PC-3 (cell line): ENCODE measurements around the gene CCNY. TPM values are rescaled to one million over a fixed set of nuclear protein-coding genes. Genes with fewer than 3 reads are reported as not detected.

Experiments used
- ATAC-seq: fragments of 200-7000 bp; cut with Tn5 transposase; 2 replicates; pipeline ENCODE4 v1.9.1; 2020; ENCODE audit warnings: mild to moderate bottlenecking, moderate library complexity
- BruUV-seq: library from RNA; stranded (reverse); fragments of 400-500 nt; replicated peaks from 2 replicates; lab custom pipeline; 2021; lab: Mats Ljungman, UMichigan
- CTCF ChIA-PET: fragments of 300-600 bp; sonication (Branson Sonifier 250); formaldehyde crosslinking; loops from one replicate; lab custom pipeline; 2022; ENCODE audit warnings: antibody characterized with exemption; lab: Charles Lee
- POLR2A ChIA-PET: fragments of 300-600 bp; sonication (Branson Sonifier 250); formaldehyde crosslinking; loops from one replicate; lab custom pipeline; 2022; ENCODE audit warnings: antibody characterized with exemption; ENCODE audit not compliant: unreplicated experiment; lab: Charles Lee
- DNase-seq: peaks from one replicate; pipeline ENCODE4 v3.0.0-alpha.2; 2015
- H2AFZ ChIP-seq: fragments of 300-600 bp; sonication (generic); 2 replicates; pipeline ENCODE4 v1.6.0; 2016; ENCODE audit warnings: antibody characterized with exemption, low read length
- H3F3A ChIP-seq: fragments of 300-600 bp; sonication (generic); one replicate; pipeline ENCODE4 v1.6.0; 2017; ENCODE audit warnings: antibody characterized with exemption, low read length, control low read depth, mild to moderate bottlenecking; ENCODE audit not compliant: unreplicated experiment
- H3K27ac ChIP-seq: fragments of 300-600 bp; sonication (generic); 2 replicates; pipeline ENCODE4 v1.5.1; 2016; ENCODE audit warnings: mild to moderate bottlenecking, low read length
- H3K27me3 ChIP-seq: fragments of 300-600 bp; sonication (generic); 2 replicates; pipeline ENCODE4 v1.6.1; 2016; ENCODE audit warnings: low read length, mixed read lengths
- H3K36me3 ChIP-seq: fragments of 300-600 bp; sonication (generic); 2 replicates; pipeline ENCODE4 v1.6.1; 2016; ENCODE audit warnings: low read depth, mixed run types, low read length, mixed read lengths
- H3K4me1 ChIP-seq: fragments of 300-600 bp; sonication (generic); 2 replicates; pipeline ENCODE4 v1.5.1; 2016; ENCODE audit warnings: low read length; ENCODE audit not compliant: insufficient read depth
- H3K4me2 ChIP-seq: fragments of 300-600 bp; sonication (generic); 2 replicates; pipeline ENCODE4 v1.6.0; 2016; ENCODE audit warnings: low read length
- H3K4me3 ChIP-seq: fragments of 300-600 bp; sonication (generic); 2 replicates; pipeline ENCODE4 v1.5.1; 2016; ENCODE audit warnings: mild to moderate bottlenecking, low read length, mixed read lengths
- H3K79me2 ChIP-seq: fragments of 300-600 bp; sonication (generic); 2 replicates; pipeline ENCODE4 v1.6.1; 2017; ENCODE audit warnings: low read length, mixed read lengths
- H3K9ac ChIP-seq: fragments of 300-600 bp; sonication (generic); 2 replicates; pipeline ENCODE4 v1.6.0; 2016; ENCODE audit warnings: mild to moderate bottlenecking, low read length
- H3K9me2 ChIP-seq: fragments of 300-600 bp; sonication (generic); replicated peaks from 2 replicates; pipeline ENCODE4 v1.6.1; 2016; ENCODE audit warnings: mixed run types, low read length, mixed read lengths
- H3K9me3 ChIP-seq: fragments of 300-600 bp; sonication (generic); 2 replicates; pipeline ENCODE4 v1.6.1; 2016; ENCODE audit warnings: low read length, mixed read lengths
- H4K20me1 ChIP-seq: fragments of 300-600 bp; sonication (generic); 2 replicates; pipeline ENCODE4 v1.6.1; 2016; ENCODE audit warnings: low read length, mixed read lengths
- CTCF ChIP-seq: fragments of 300-600 bp; sonication (generic); conservative IDR thresholded peaks from 2 replicates; pipeline ENCODE4 v1.5.1; 2017; ENCODE audit warnings: antibody characterized with exemption, low read depth, mild to moderate bottlenecking, low read length
- EZH2 ChIP-seq: fragments of 300-600 bp; sonication (generic); IDR thresholded peaks from one replicate; pipeline ENCODE4 v1.6.1; 2017; ENCODE audit warnings: antibody characterized with exemption, mild to moderate bottlenecking, low read length; ENCODE audit not compliant: unreplicated experiment
- EZH2phosphoT487 ChIP-seq: fragments of 300-600 bp; sonication (generic); IDR thresholded peaks from 2 replicates; pipeline ENCODE4 v1.6.1; 2018; ENCODE audit warnings: mild to moderate bottlenecking, antibody characterized with exemption, low read length, borderline replicate concordance
- intact Hi-C: fragments of 100-400 bp; cut with micrococcal nuclease; formaldehyde crosslinking; loops from 2 replicates; pipeline ENCODE4 v1.9.0; 2023
- total RNA-seq: library from RNA; depleted of rRNA; stranded (reverse); fragments of >200 nt; gene quantifications from 2 replicates; pipeline ENCODE4 v1.2.3, GENCODE V29; 2014

CCNY gene
- total RNA-seq, 1 experiment from 2014 or later: 146 TPM

- intact Hi-C loops: no loop called here
Observed at GRCh38 chr10:35504132-35504531, 167.8 kb downstream of the CCNY start.

GRCh38 chr10:35505241-35505873 is 169.0 kb downstream of the CCNY start:
- ChIA-PET POLR2A (interaction anchor here (0.6 to 0.9 kb wide), 3 partner anchors 191 to 368 kb away, joined by 4 to 6 read pairs (median 4); no protein-coding TSS in a partner anchor), CTCF (interaction anchor here (0.6 kb wide), 1 partner anchor 52 kb away, joined by 4 read pairs; no protein-coding TSS in a partner anchor)
- no TSS peak for BruUV-seq
- ATAC-seq: no peak
- Histone ChIP-seq H3K9ac (no peak overlapping the region), H4K20me1 (peaks cover 5% of the 10 kb centered on the region; the same call in 1 of the 2 replicates), H3K4me3 (no peak overlapping the region), H3F3A (no peaks in the 10 kb centered on the region), H3K4me2 (no peak overlapping the region), H3K9me2 (no peaks in the 10 kb centered on the region), H3K9me3 (no peaks in the 10 kb centered on the region), H3K27me3 (no peaks in the 10 kb centered on the region), H3K79me2 (peaks cover 20% of the 10 kb centered on the region), H2AFZ (no peak overlapping the region), H3K36me3 (peaks cover 2% of the 10 kb centered on the region; the same call in 1 of the 2 replicates), H3K4me1 (no peaks in the 10 kb centered on the region), H3K27ac (no peak overlapping the region)
- intact Hi-C loops: no loop called here
- DNase-seq: no peak
- TF ChIP-seq EZH2phosphoT487 (no peak), EZH2 (no peak), CTCF (no peak)

More at GRCh38 chr10:35504132-35504531, 167.8 kb downstream of the CCNY start:
- H3K4me1 ChIP-seq: no peaks in the 10 kb centered on the region
- CTCF ChIA-PET: no interaction called here
- no peaks in the 10 kb centered on the region for H3K27me3 ChIP-seq
- no peak overlapping the region for H3K4me2 ChIP-seq
- BruUV-seq: TSS peak; percentile 3
- DNase-seq (no peak), ATAC-seq (no peak)
- no peaks in the 10 kb centered on the region; the same call in 1 of the 2 replicates for H3K36me3 ChIP-seq
- H3K27ac ChIP-seq: no peak overlapping the region
- H3F3A ChIP-seq: no peaks in the 10 kb centered on the region
- peaks cover 31% of the 10 kb centered on the region for H3K79me2 ChIP-seq
- no peak overlapping the region for H3K4me3 ChIP-seq
- POLR2A ChIA-PET: interaction anchor here (0.9 kb wide), 1 partner anchor 196 kb away, joined by 6 read pairs; no protein-coding TSS in a partner anchor
- H4K20me1 ChIP-seq: peaks cover 8% of the 10 kb centered on the region; the same call in 1 of the 2 replicates
- no peak overlapping the region for H2AFZ ChIP-seq
- no peak overlapping the region for H3K9ac ChIP-seq
- TF ChIP-seq EZH2phosphoT487 (no peak), EZH2 (no peak), CTCF (no peak)
- no peaks in the 10 kb centered on the region for H3K9me3 ChIP-seq
- H3K9me2 ChIP-seq: no peaks in the 10 kb centered on the region

GRCh38 chr10:35506741-35507140 is 170.4 kb downstream of the CCNY start:
- no peaks in the 10 kb centered on the region for H3K9me3 ChIP-seq
- no peaks in the 10 kb centered on the region for H3F3A ChIP-seq
- DNase-seq: no peak
- TF ChIP-seq EZH2 (no peak), CTCF (no peak), EZH2phosphoT487 (no peak)
- no peak overlapping the region for H2AFZ ChIP-seq
- BruUV-seq: no TSS peak
- no peaks in the 10 kb centered on the region; the same call in 1 of the 2 replicates for H4K20me1 ChIP-seq
- CTCF ChIA-PET: interaction anchor here (0.6 kb wide), 1 partner anchor 9 kb away, joined by 4 read pairs; no protein-coding TSS in a partner anchor
- intact Hi-C loops: no loop called here
- H3K4me1 ChIP-seq: no peaks in the 10 kb centered on the region
- H3K27ac ChIP-seq: no peak overlapping the region
- no peak for ATAC-seq
- H3K27me3 ChIP-seq: no peaks in the 10 kb centered on the region
- no peak overlapping the region for H3K4me2 ChIP-seq
- POLR2A ChIA-PET: no interaction called here
- no peaks in the 10 kb centered on the region for H3K9me2 ChIP-seq
- H3K9ac ChIP-seq: no peak overlapping the region
- peaks cover 10% of the 10 kb centered on the region; the same call in 1 of the 2 replicates for H3K36me3 ChIP-seq
- no peak overlapping the region for H3K4me3 ChIP-seq
- H3K79me2 ChIP-seq: peaks cover 12% of the 10 kb centered on the region
